HFF-Myc (cell line): Measurements from ENCODE around the gene RNF217.

ENCODE experiments used
- DNase-seq: peaks from one replicate; pipeline ENCODE4 v3.0.0-alpha.2; 2011; ENCODE audit warnings: low read depth; ENCODE audit errors: extremely low read depth
- H3K4me3 ChIP-seq: replicated peaks from 2 replicates; pipeline ENCODE4 v1.5.1; 2011; ENCODE audit warnings: low read depth, mild to moderate bottlenecking, control low read depth, low read length
- CTCF ChIP-seq: IDR thresholded peaks from 2 replicates; pipeline ENCODE4 v1.5.1; 2012; ENCODE audit warnings: mild to moderate bottlenecking, low read depth, low read length, control low read depth; ENCODE audit errors: missing control alignments

Gene RNF217

GRCh38 chr6:124987999-124988591 lies 25.9 kb downstream of the RNF217 start:
- no peak for DNase-seq
- H3K4me3 ChIP-seq, result no peak overlapping the region
- no peak for TF ChIP-seq CTCF

GRCh38 chr6:124989136-124989983 lies 27.1 kb downstream of the RNF217 start:
- no peak overlapping the region for H3K4me3 ChIP-seq

GRCh38 chr6:124990988-124991387 lies 28.8 kb downstream of the RNF217 start:
- no peak for TF ChIP-seq CTCF
- DNase-seq, result no peak
- H3K4me3 ChIP-seq, result no peak overlapping the region

More at GRCh38 chr6:124989136-124989983, 27.1 kb downstream of the RNF217 start:
- no peak for DNase-seq
- TF ChIP-seq CTCF, result no peak

GRCh38 chr6:124991764-124992295 lies 29.6 kb downstream of the RNF217 start:
- H3K4me3 ChIP-seq, result no peak overlapping the region
- no peak for DNase-seq
- no peak for TF ChIP-seq CTCF

DNA sequence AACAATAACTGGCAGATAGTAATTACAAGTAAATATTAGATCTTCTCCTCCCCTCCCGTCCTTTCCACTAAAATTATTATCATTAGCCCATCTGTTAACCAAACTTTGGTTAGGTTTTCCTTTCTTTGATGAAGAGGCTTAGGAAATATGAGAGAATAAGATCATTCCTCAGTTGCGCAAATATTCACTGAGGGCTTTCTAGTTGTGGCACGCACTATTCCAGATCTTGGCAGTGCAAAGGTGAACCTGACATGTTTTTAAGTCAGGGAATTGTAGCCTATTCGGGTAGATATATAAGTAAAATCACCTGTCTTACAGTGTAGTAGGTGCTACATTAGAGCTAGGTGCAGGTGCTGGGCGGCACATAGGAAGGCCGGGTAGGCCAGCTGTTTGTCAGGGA lies 31.1 kb downstream of the RNF217 start:
- H3K4me3 ChIP-seq, result no peak overlapping the region
- no peak for DNase-seq
- no peak for TF ChIP-seq CTCF

- H3K4me3 ChIP-seq, result no peak overlapping the region
- DNase-seq, result no peak
- TF ChIP-seq CTCF, result no peak
These were observed 32.4 kb downstream of the RNF217 start for GRCh38 chr6:124994648-124995047.
